ENCODE results near the gene OTP.

Gene OTP

DNA sequence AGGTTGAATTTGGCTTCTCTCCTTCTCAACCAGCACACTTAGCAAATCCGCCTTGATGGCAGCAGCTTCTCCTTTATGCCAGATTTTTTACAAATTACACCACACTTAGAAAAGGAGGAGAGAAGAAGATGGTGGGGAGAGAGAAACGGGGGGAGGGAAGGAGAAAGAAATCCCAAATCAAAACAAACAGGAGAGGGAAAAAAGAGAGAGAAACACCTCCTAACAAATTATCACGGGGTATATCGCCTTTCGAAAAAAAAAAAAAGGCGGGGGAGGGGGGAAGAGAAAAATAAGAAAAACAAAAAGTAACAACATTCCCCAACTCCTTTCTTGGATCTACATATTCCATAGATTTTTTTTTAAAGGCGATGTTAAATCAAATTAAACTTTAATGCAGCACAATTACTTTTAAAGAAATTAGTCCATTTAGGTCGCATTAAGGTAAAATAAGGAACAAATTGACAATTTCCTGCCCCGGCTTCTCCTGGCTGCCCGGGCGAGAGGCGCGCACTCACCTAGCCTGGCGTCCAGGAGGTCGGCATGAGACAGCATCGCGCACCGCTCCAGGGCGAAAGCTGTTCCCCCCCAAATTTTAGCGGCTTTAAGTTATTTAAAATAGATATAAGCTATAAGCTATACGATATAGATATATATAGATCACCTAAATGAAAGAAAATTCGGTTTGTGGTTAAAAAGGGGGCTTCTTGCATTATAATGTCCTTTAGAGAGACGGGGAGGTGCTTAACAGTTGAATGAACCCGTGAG lies at the start of gene OTP:
TSS of gene OTP (minus strand) at position 716 of the 765 bp plus-strand sequence. CDS start at position 552, 164 bp downstream.
- DNase-seq = no peak

DNA sequence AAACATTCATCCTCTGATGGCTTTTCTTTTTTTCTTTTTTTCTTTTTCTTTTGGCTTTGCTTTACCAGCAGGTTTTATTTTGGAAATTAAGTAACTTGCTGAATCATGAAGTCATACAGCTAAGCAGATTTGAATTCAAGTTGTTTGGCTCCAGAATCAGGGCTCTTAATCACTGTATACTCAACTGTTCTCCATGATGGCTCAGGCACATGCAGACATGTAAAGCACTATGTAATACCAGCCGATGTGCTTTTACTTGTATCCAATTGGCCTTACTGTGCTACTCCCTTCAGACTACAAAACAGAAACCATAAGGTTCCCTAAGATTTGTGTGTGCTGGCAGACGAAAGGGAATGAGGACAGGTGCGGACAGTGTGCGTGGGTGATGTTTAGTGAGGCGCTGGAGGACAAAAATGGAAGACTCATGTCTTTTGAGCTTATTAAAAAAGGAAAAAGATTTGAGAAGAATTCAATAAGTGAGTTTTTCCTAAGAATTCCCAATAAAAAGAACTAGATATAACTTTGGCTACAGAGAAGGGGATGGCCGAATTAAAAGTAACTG lies 44.7 kb upstream of the OTP start:
- DNase-seq = no peak

DNA sequence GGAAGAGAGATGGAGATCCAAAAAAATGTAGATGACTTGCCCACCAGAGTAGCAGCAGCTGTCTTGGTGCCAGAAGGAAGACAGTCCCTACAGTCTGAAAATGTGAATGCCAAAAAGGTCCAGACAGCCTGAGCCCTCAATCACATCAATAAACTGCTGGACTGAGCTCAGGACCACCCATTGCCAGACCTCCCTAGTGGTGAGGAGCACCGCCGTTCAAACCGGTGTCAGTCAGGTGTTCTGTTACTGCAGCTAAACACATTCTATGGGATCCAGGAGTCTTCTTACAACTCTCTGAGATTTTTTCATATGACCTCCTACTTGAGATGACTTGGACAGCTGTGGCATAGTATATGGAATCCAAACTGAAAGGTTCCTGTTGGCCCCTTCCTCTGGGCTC lies 32.0 kb upstream of the OTP start:
- DNase-seq = no peak

DNA sequence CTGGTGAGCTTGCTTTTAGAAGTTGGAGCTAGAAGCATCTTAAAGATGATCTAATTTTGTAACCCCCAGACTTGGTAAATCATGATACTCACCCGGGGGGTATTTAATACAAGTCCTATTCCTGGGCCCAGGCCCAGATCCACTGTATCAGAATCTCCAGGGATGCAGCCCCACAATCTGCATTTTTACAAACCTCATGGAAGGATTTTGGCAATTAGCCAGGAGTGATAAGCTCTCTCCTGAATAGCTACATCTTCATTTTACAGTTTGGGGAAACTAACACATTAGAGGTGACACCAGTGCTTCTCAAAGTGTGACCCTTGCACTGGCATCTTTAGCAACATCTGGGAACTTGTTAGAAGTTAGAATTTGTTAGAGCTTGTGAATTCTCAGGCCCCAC lies 31.2 kb upstream of the OTP start:
- DNase-seq = no peak

DNA sequence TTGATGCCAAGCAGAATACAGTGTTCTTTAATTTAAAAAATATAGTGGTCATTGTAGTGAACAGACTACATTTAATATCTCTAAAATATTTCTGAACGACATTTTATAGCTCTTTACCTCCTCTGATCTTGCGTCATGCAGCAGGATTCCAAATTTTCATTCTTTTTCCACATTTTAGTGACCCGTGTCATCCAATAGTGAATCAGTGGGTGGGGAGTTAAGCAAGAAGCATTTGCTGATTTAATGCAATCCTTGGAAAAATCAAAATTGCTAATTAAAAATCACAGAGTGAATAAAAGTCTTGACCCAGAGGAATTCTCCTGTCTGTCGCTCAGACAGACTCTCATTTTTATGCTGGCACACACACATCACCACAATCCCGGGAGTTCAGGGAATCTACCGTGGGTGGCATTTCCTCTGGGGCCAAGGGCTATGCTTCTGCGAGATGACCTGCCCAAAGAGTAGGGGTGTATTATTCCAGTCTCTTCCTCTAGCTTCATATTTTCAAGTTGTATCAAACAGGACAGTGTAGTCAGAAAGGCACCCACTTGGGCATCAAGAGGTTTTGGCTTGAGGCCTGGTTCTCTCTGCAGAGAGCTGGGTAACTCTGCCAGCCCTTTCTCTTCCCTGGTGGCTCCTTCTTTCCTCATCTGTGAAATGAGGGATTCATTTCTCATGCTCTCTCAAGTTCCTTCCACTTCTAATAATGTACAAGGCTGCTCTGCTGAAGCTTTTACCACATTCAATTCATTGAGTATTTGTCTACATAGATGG lies 24.8 kb upstream of the OTP start:
- DNase-seq = peak; percentile 35

DNA sequence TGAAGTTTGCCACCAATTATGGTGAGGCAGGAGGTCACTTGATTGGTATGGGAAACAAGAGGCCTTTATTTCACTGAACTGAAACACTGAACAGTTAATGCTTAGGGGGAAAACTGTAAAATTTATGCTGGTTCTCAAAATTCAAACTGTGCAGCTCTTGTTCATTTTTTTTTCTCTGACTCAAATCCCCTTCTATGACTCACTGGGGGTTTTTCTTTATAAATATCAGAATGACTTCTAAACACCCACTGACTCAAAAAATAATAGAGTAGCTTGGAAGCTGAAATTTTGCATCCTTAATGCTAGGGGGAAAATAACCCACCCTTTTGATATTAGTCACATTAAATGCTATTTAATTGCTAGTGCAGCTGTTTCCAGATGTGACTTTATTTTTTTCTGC lies 24.1 kb upstream of the OTP start:
- no peak for DNase-seq

DNA sequence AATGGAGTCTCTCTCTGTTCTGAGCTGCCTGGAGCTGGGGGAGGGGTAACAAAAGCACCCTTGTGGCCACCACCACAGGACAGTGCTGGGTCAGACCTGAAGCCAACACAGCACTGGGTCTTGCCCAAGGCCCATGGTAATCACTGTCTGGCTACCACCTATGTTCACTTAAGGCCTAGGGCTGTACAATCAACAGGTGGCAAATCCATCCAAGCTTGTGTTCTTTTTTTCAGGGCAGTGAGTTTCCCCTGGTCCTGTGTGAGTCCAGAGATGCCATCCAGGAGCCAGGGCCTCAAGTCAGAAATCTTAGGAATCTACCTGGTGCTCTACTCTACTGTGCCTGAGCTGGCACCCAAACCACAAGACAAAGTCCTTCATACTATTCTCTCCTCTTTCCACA lies 20.1 kb upstream of the OTP start:
- no peak for DNase-seq

DNA sequence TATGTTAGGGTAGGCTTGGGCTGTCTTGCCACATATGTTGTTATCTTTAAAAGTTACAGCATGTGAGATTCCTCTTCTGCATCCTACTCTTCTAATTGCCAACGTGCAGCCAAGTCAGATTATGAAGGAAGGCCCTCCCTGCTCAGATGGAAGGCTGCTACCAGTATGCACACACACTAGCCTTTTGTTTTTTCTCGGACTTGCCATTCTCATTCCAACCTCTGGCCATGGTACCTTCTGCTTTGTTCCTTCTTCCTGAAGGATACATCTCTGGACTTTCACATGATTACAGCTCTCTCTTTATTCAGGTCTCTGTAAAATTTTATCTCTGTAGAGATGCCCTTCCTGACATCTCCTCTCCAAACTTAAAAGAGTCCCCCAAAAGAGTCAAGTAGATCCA lies 12.8 kb upstream of the OTP start:
- no peak for DNase-seq

DNA sequence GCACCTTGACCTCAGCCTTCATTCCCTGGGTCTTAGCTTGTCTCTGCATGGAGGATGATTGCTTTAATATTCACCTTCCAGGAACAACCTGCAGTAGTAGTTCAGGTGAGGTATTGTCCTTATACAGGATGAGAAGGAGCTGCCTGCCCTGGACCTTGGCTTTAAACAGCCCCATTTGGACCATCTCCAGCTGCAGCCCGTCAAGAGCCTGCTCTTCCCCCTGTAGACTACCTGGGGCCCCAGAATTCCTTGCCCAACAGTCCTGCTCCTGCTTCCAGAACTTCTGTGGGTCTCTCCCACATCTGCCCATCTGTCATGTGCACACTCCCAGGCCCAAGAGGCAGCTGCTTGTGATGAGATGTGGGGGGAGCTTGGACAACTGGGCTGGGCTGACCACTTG lies 12.2 kb upstream of the OTP start:
- no peak for DNase-seq

DNA sequence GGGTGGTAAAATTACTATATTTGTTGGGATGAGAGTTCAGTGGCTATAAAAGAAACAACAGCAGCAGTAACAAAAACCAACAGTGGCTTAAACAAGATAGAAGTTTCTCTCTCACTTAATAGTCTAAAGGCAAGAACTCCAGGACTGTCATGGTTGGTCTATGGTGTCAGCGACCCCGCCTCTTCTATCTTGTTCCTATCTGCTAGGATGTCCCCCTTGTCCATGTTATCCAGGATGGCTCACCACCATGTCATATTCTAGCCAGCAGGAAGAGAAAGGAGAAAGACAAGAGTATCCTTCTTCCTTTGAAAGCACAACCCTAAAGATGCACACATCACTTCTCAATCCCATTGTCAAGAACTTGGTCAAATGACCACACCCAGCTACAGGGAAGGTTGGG lies 11.3 kb upstream of the OTP start:
- DNase-seq = no peak

DNA sequence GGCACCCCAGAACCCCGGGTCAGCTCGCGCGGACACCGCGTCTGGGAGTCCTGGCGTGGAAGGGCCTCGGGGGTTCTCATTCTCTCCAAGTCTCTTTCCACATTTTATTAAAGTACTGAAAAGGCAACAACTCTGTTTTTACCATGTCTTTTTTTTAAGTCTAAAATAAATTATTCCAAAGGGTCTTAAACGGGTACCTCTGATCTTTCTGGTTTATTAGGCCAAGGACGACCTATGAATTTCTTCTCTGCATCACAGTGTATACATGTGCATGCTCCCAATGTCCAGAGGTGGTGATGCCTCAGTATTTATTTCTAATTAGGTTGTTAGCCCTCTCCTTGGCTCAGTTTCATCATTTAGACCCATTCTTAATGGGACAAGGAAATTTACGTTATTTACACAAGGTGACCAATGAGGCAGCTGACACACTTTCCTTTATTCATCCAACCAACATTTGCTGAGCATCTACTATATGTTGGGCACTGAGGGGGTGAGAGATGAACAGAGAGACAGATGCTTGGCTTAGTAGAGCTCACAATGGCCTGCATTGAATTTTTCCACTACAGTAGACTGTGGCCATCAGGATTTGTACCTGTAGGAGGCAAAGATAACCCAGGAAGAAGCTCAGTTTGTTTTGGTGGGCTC lies 7.6 kb upstream of the OTP start:
- no peak for DNase-seq

DNA sequence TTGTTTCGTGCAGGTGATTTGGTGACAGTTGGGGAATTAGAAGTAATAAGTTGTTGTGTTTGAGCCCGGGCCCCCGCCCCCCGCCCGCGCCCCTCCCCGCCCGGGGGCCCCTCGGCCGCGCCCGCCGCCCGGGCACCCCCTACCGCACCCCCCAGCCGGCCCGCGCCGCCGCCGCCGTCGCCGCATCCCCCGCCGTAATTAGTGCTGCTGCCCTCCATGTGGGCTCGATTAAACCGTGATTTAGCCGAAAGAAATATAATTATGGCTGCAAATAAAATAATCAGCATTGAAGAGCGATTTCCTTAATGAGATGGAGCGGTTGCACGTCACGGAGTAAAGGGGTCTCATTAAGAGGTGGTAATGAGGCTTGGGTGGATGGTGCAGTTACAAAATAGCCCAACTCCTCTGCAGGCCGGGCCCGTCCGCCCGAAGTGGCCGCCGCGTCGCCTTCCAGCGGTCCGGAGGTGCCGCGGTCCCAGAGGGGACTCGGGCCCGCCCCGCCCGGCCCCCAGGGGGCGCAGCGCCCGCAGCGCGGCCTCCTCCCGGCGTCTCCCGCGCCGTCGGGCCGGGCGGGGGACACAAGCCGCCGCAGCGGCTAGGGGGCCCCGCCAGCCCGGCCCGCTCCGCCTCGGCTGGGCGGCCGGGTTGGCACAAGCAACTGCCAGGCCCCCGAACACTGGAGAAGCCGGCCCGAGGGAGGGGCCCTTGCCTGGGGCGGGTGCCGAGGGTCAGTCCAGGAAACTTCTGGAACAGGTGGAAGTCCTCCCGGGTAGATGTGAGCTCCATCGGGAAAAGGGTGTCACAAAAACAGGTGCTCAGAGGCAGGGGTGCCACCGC lies 6.9 kb upstream of the OTP start:
- DNase-seq = peak; percentile 9

DNA sequence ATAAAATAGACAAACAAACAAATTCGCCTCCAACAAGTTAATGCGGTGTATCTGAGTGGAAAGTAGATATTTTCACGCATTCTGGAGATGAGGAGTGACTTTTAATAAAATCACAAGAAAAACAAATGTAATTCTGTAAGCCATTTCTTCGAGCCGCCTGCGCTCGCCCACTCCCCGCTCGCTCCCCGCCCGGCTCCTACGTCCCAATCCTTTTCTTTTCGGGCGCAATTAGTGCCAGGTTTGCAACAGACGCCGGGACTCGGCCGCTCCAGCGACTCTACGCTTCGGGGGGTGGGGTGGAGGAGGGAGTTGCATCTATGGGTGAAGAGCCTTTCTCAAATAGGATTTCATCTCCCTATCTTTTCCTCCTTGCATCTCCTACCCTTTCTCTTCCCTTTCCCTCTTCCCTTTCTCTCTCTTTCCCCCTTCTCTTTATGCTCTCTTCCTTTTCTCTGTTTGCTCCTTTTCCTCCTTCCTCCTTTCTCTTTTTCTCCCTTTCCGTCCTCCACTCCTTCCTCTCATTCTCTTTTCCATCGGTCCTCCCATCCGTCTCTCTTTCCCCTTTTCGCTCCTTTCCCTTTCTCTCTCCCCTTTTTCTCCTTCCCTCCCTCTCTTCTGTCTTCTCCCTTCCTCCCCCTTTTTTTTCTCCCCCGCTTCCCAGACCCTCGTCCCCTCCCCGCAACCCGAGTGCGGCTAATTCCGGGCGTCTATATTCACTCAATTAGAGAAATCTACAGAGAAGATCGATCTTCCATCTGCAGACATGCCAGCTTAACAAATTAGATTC lies 6.1 kb upstream of the OTP start:
- no peak for DNase-seq

DNA sequence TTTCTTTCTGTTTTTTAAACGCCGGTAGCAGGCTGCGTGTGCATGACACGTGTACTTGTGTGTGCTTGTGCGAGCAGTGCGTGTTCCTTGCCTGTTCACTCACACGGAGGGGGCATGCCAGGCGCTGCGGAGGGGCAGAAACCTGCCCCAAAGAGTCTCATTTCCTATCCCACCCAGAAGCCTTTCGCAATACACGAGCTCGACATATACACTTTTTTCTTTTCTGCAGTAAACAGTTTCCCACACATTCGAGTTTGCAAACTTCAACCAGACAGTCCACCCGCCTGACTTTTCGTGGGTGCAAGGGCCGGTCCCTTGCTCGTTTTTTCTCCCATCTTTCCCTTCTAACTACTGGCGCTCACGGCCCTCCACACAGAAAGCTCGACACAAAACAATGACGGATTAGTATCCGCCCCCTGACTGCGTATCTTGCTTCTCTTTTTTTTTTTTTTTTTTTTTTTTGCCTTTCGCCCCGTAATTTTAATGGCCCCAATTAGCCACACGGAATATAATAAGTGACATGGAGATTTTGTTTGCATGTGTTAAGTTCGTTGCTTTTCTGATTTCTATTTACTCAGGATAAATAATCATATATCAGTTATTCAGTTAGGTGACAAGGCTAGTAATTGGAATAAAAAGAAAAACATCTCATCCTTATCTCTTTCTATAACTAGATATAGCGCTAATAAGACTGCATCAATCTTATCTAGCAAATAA lies 5.3 kb upstream of the OTP start:
- DNase-seq = no peak

DNA sequence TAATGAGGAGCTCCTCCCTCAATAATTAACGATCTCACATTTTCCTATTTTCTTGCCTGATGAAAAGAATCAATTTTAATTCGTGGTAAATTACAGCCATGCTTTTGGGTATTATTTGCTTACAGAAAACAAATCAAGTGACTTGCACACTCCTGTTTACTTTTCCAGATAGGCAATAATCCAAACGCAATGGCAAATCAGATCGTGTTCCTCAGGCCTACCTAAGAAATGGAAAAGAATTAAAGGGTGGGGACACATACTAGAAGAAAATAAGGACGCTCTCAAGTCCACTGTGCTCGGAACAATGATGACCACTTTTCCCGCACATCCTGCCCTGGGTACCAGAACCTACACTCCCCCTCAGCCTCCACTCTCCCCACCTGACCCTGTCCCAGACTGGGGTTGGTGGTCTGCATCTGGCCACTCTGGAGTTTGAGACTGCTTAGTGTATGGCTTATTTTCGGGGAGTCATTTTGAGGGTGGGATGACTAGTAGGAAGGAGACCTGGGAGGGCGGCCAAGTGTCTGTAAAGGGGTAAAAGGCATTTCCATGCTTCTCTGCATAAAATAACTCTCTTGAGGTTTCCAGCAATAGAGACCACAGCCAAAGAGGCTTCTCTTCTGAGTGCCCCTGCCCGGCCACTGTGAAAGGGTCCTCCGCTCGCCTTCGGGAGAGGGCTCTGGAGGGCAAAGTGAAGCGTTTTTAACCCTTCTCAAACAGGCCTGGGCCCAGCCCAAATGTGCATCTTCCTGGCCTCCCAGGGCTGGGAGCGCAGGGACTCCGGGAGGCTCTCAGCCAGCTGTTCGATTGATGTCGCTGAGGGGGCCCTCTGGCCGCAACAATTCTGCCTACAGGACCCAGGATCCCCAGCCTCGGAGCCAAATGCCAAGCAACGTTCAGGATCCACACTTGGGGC lies 4.5 kb upstream of the OTP start:
- no peak for DNase-seq

DNA sequence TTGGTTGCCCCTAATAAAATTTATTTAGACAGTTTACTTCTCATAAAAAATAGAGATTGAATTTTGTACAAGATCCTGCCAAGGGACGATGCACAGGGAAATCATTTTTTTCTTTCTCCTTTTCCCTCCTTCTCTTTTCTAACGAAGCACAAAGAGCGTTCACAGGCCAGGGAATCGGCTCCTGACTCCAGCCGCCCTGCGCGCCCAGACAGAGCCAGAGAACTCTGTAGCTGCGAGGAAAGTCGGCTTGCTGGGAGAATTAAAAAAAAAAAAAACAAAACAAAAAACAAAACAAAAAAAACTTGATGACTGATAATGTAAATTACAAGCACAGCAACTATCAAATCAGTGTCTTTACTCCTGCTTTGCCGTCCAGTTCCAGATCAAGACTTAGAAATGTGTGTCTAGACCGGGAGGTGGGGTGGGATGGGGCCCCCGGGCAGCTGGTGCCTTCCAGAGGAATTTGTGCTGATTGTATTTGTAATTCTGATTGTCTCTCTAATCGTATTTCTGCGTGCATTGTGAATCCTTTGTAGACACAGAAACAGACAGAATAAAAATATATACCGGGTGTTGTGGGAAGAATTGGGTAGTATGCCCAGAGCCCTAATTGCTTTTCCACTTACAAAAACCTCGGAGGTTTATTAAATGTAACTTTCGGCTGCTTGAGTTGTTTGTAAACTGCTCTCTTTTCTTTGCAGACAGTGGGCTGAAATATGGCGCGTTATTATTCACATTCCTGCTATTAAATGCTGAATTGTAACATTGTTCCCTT lies 3.6 kb upstream of the OTP start:
- DNase-seq = no peak

DNA sequence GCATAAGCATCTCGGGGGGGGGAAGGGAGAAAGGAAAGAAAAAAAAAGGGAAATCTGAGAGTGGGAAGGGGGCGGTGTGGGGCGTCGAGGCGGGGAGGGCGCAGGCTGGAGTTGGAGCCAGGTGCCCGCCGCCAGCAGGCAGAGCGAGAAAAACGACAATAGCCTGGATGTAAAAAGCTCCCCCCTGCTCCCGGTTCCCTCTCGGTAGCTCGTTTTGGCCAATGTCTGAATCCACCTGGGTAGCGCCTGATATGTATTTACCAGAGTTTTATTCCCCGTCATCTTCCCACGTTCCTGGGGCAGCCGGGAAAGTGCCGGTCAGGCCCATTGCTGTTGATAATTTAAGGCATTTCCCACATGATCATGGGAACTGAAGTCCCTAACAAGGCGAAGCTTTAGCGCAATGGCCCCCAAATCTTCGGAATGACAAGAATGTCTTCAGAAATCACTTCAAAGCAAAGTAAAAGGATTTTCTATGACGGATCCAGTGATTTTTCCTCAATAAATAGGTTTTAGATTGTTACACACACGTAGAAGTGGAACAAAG lies 3.0 kb upstream of the OTP start:
- DNase-seq = no peak

DNA sequence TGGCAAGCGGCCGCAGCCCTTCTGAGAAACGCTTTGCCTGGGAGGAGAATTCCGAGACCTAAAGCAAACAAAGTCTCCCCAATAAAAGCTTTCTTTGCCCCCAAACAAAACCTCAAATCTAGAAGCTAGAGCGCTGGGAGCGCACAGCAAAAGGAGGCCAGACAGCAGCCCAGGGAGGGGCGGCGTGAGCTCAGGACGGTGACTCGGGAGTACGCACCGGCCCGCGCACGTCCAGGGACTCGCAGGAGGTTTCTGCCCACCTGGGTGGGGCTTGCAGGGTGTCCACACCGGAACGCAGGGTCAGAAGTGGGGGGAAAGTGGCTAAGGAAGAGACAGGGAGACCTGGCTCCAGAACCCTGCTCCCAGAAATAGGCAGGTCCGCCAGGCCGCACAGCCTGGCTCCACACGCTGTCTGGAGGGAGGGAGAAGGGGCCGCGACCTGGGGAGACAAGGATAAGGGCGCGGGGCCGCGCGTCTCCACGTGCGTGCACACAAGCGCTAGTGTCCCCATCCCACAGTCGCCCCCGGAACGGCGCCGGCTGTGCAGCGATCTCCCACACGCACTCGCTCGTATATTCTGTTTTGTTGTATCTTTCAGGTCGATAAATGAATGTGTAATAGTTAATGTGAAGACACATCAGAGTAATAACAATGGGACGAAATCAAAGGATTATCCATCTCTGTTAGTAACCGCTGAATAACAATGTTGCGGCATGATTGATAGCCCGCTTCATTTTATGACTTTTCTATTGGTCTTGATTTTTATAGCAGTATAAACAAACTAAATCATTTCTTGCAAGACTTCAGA lies 2.3 kb upstream of the OTP start:
- DNase-seq = no peak
